ENCODE results near the gene CSMD2.

CSMD2 gene

DNA sequence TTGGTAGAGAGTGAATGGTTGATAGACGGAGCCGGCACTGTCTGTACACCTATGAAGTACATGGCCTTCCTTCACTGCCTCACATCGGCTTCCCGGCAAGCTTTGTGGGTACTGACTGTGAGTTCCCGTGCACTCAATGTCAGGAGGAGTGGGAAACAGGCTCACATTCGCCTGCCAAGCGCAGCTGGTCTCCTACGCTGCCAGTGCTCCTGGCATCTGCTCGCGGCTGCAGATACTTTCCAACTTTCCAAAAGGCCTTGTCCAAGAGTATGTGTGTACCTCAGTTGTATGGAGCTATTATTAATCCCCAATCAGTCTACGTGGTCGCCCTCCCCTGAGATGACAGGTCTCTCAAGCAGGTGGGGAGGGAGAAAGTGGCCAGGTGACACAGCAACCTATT lies 511.8 kb downstream of the CSMD2 start:
- H4K20me1 ChIP-seq (ENCODE audit: insufficient read depth, low read length): no peaks in the 10 kb centered on the region
- H2AFZ ChIP-seq (ENCODE audit: low read depth, low read length): no peak overlapping the region
- no peak overlapping the region for H3K27ac ChIP-seq (ENCODE audit: low read length)
- DNase-seq (no peak), ATAC-seq (ENCODE audit: insufficient read depth, low read depth) (no peak)
- no peak overlapping the region for H3K9ac ChIP-seq (ENCODE audit: low read depth, low read length)
- no peak overlapping the region for H3K4me3 ChIP-seq (ENCODE audit: low read depth in 1 of 2, low read length in 2 of 2)
- H3K27me3 ChIP-seq (ENCODE audit: insufficient read depth, low read length, poor library complexity): peaks cover 24% of the 10 kb centered on the region
- TF ChIP-seq, protein P1, sequence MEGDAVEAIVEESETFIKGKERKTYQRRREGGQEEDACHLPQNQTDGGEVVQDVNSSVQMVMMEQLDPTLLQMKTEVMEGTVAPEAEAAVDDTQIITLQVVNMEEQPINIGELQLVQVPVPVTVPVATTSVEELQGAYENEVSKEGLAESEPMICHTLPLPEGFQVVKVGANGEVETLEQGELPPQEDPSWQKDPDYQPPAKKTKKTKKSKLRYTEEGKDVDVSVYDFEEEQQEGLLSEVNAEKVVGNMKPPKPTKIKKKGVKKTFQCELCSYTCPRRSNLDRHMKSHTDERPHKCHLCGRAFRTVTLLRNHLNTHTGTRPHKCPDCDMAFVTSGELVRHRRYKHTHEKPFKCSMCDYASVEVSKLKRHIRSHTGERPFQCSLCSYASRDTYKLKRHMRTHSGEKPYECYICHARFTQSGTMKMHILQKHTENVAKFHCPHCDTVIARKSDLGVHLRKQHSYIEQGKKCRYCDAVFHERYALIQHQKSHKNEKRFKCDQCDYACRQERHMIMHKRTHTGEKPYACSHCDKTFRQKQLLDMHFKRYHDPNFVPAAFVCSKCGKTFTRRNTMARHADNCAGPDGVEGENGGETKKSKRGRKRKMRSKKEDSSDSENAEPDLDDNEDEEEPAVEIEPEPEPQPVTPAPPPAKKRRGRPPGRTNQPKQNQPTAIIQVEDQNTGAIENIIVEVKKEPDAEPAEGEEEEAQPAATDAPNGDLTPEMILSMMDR (IDR thresholded peaks at IDR 0.05; ENCODE audit: borderline replicate concordance, extremely low read depth, low read length, poor library complexity, severe bottlenecking): no peak
- TF ChIP-seq EZH2 (IDR thresholded peaks at IDR 0.05; ENCODE audit: borderline replicate concordance, low read depth, low read length, severe bottlenecking): no peak
- no peaks in the 10 kb centered on the region for H3K9me3 ChIP-seq (ENCODE audit: insufficient read depth, low read length, severe bottlenecking)
- H3K4me1 ChIP-seq (ENCODE audit: insufficient read depth, low read length): no peaks in the 10 kb centered on the region
- H3K79me2 ChIP-seq (ENCODE audit: insufficient read depth, low read length): no peaks in the 10 kb centered on the region
- H3K36me3 ChIP-seq (ENCODE audit: insufficient read depth, low read length): no peaks in the 10 kb centered on the region
- no peak overlapping the region for H3K4me2 ChIP-seq (ENCODE audit: insufficient read depth, low read length)

DNA sequence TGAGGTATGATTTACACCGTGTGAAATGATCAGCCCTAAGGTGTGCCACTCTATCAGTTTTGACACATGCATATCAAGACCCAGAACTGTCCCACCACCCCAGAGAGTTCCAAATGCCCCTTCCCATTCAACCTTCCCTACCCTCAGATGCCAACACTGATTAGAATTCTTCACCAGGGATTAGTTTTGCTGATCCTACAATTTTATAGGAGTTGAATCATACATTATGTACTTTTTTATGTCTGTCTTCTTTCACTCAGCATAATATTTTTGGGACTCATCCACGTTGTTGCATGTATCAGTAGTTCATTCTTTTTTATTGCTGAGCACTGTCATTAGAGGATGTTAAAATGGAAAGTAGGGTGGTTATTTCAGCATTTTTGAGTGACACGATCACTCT lies 514.3 kb downstream of the CSMD2 start:
- no peak for TF ChIP-seq EZH2 (IDR thresholded peaks at IDR 0.05; ENCODE audit: borderline replicate concordance, low read depth, low read length, severe bottlenecking)
- Histone ChIP-seq H3K9me3 (ENCODE audit: insufficient read depth, low read length, severe bottlenecking) (no peaks in the 10 kb centered on the region), H3K4me3 (ENCODE audit: low read depth in 1 of 2, low read length in 2 of 2) (no peak overlapping the region), H3K9ac (ENCODE audit: low read depth, low read length) (no peak overlapping the region), H2AFZ (ENCODE audit: low read depth, low read length) (no peak overlapping the region), H3K4me1 (ENCODE audit: insufficient read depth, low read length) (no peaks in the 10 kb centered on the region), H3K4me2 (ENCODE audit: insufficient read depth, low read length) (no peak overlapping the region), H3K27me3 (ENCODE audit: insufficient read depth, low read length, poor library complexity) (peaks cover 13% of the 10 kb centered on the region), H3K79me2 (ENCODE audit: insufficient read depth, low read length) (no peaks in the 10 kb centered on the region), H4K20me1 (ENCODE audit: insufficient read depth, low read length) (no peaks in the 10 kb centered on the region), H3K27ac (ENCODE audit: low read length) (no peak overlapping the region), H3K36me3 (ENCODE audit: insufficient read depth, low read length) (no peaks in the 10 kb centered on the region)
- ATAC-seq (ENCODE audit: insufficient read depth, low read depth) (no peak), DNase-seq (no peak)

DNA sequence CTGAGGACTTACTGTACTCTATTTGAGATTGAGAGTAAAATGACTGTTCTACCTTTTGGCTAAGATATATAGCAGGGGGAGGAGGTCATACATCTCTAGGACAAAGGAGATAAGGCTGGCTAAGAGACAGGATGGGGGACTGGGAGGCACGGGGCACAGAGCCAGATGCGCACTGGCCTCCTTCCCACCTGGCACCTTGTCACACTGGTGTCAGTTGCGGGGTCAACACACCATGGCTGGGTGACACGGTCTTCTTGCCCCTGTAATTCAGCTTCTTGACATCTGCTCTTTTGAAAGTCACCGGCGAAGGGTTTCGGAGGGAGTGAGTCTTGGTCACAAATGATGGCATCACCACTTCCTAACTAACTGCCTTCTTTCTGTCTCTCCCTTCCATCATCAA lies 515.3 kb downstream of the CSMD2 start:
- no peak overlapping the region for H3K4me2 ChIP-seq (ENCODE audit: insufficient read depth, low read length)
- H3K27me3 ChIP-seq (ENCODE audit: insufficient read depth, low read length, poor library complexity): peaks cover 6% of the 10 kb centered on the region
- DNase-seq (no peak), ATAC-seq (ENCODE audit: insufficient read depth, low read depth) (no peak)
- H3K36me3 ChIP-seq (ENCODE audit: insufficient read depth, low read length): no peaks in the 10 kb centered on the region
- H3K9me3 ChIP-seq (ENCODE audit: insufficient read depth, low read length, severe bottlenecking): no peaks in the 10 kb centered on the region
- TF ChIP-seq, protein P1 (IDR thresholded peaks at IDR 0.05; ENCODE audit: borderline replicate concordance, extremely low read depth, low read length, poor library complexity, severe bottlenecking): no peak
- no peak for TF ChIP-seq EZH2 (IDR thresholded peaks at IDR 0.05; ENCODE audit: borderline replicate concordance, low read depth, low read length, severe bottlenecking)
- no peak overlapping the region for H3K27ac ChIP-seq (ENCODE audit: low read length)
- H3K79me2 ChIP-seq (ENCODE audit: insufficient read depth, low read length): no peaks in the 10 kb centered on the region
- no peaks in the 10 kb centered on the region for H3K4me1 ChIP-seq (ENCODE audit: insufficient read depth, low read length)
- no peak overlapping the region for H3K4me3 ChIP-seq (ENCODE audit: low read depth in 1 of 2, low read length in 2 of 2)
- no peaks in the 10 kb centered on the region for H4K20me1 ChIP-seq (ENCODE audit: insufficient read depth, low read length)
- H3K9ac ChIP-seq (ENCODE audit: low read depth, low read length): no peak overlapping the region
- H2AFZ ChIP-seq (ENCODE audit: low read depth, low read length): no peak overlapping the region

DNA sequence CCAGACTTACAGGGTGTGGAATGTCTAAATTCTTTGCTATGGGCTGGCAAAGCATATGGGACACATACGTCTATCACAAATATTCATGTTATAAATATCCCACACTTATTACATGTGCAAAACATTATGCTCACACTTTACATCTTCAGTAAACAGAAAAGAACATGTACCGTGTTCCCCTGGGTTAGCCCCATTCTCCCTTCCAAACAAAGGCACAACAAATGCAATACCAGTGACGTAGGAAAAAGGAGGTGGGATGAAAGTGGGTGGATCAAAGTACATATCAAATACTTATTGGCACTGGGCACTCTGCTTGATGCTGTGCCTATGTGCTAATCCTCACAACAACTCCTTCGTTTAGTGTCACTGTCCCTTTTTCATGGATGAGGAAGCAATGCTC lies 521.8 kb downstream of the CSMD2 start:
- Histone ChIP-seq H4K20me1 (ENCODE audit: insufficient read depth, low read length) (no peaks in the 10 kb centered on the region), H3K9me3 (ENCODE audit: insufficient read depth, low read length, severe bottlenecking) (no peaks in the 10 kb centered on the region), H3K4me1 (ENCODE audit: insufficient read depth, low read length) (no peaks in the 10 kb centered on the region), H3K27ac (ENCODE audit: low read length) (no peak overlapping the region), H3K79me2 (ENCODE audit: insufficient read depth, low read length) (no peaks in the 10 kb centered on the region), H3K4me2 (ENCODE audit: insufficient read depth, low read length) (no peak overlapping the region), H3K36me3 (ENCODE audit: insufficient read depth, low read length) (no peaks in the 10 kb centered on the region), H3K27me3 (ENCODE audit: insufficient read depth, low read length, poor library complexity) (peaks cover 23% of the 10 kb centered on the region), H3K9ac (ENCODE audit: low read depth, low read length) (no peak overlapping the region), H2AFZ (ENCODE audit: low read depth, low read length) (no peak overlapping the region), H3K4me3 (ENCODE audit: low read depth in 1 of 2, low read length in 2 of 2) (no peak overlapping the region)
- ATAC-seq (ENCODE audit: insufficient read depth, low read depth): no peak
- TF ChIP-seq, protein P1 (IDR thresholded peaks at IDR 0.05; ENCODE audit: borderline replicate concordance, extremely low read depth, low read length, poor library complexity, severe bottlenecking): no peak
- no peak for TF ChIP-seq EZH2 (IDR thresholded peaks at IDR 0.05; ENCODE audit: borderline replicate concordance, low read depth, low read length, severe bottlenecking)
- DNase-seq: no peak
